ENCODE results near the gene LAGE3.

LAGE3 gene

GRCh38 chrX:154470914-154471568 is 8.0 kb downstream of the LAGE3 start:
- Histone ChIP-seq H3K4me3 (ENCODE audit: low read length) (no peak overlapping the region), H3K27me3 (replicated peaks; ENCODE audit: control insufficient read depth, insufficient read depth, low read length) (peaks cover 4% of the 10 kb centered on the region), H3K9ac (ENCODE audit: low read length) (no peak overlapping the region), H3K9me3 (ENCODE audit: control insufficient read depth, low read length) (no peaks in the 10 kb centered on the region), H3K36me3 (ENCODE audit: control insufficient read depth, insufficient read depth, low read length, severe bottlenecking) (peaks cover 48% of the 10 kb centered on the region), H3K4me1 (ENCODE audit: control insufficient read depth, insufficient read depth, low read length) (no peaks in the 10 kb centered on the region)
- DNase-seq (ENCODE audit: low read depth): no peak

- peaks cover 53% of the 10 kb centered on the region for H3K36me3 ChIP-seq (ENCODE audit: control insufficient read depth, insufficient read depth, low read length, severe bottlenecking)
- no peak overlapping the region for H3K9ac ChIP-seq (ENCODE audit: low read length)
- DNase-seq (ENCODE audit: low read depth): no peak
Observed at GRCh38 chrX:154470434-154470833, 8.6 kb downstream of the LAGE3 start.

GRCh38 chrX:154469880-154470279 is 9.2 kb downstream of the LAGE3 start:
- Histone ChIP-seq H3K4me1 (ENCODE audit: control insufficient read depth, insufficient read depth, low read length) (no peaks in the 10 kb centered on the region), H3K9me3 (ENCODE audit: control insufficient read depth, low read length) (no peaks in the 10 kb centered on the region), H3K9ac (ENCODE audit: low read length) (no peak overlapping the region), H3K27me3 (replicated peaks; ENCODE audit: control insufficient read depth, insufficient read depth, low read length) (peaks cover 4% of the 10 kb centered on the region), H3K4me3 (ENCODE audit: low read length) (no peak overlapping the region), H3K36me3 (ENCODE audit: control insufficient read depth, insufficient read depth, low read length, severe bottlenecking) (peaks cover 57% of the 10 kb centered on the region)
- DNase-seq (ENCODE audit: low read depth): no peak

More at GRCh38 chrX:154470434-154470833, 8.6 kb downstream of the LAGE3 start:
- H3K4me3 ChIP-seq (ENCODE audit: low read length): no peak overlapping the region
- H3K9me3 ChIP-seq (ENCODE audit: control insufficient read depth, low read length): no peaks in the 10 kb centered on the region
- H3K27me3 ChIP-seq (replicated peaks; ENCODE audit: control insufficient read depth, insufficient read depth, low read length): peaks cover 4% of the 10 kb centered on the region
- no peaks in the 10 kb centered on the region for H3K4me1 ChIP-seq (ENCODE audit: control insufficient read depth, insufficient read depth, low read length)

- Histone ChIP-seq H3K27me3 (replicated peaks; ENCODE audit: control insufficient read depth, insufficient read depth, low read length) (peaks cover 4% of the 10 kb centered on the region), H3K4me3 (ENCODE audit: low read length) (no peak overlapping the region), H3K36me3 (ENCODE audit: control insufficient read depth, insufficient read depth, low read length, severe bottlenecking) (peaks cover 62% of the 10 kb centered on the region), H3K9ac (ENCODE audit: low read length) (no peak overlapping the region), H3K9me3 (ENCODE audit: control insufficient read depth, low read length) (no peaks in the 10 kb centered on the region), H3K4me1 (ENCODE audit: control insufficient read depth, insufficient read depth, low read length) (no peaks in the 10 kb centered on the region)
- DNase-seq (ENCODE audit: low read depth): no peak
Observed at GRCh38 chrX:154469114-154469513, 10.0 kb downstream of the LAGE3 start.

GRCh38 chrX:154468217-154468616 is 10.9 kb downstream of the LAGE3 start:
- Histone ChIP-seq H3K27me3 (replicated peaks; ENCODE audit: control insufficient read depth, insufficient read depth, low read length) (no peaks in the 10 kb centered on the region), H3K9me3 (ENCODE audit: control insufficient read depth, low read length) (no peaks in the 10 kb centered on the region), H3K4me1 (ENCODE audit: control insufficient read depth, insufficient read depth, low read length) (no peaks in the 10 kb centered on the region), H3K36me3 (ENCODE audit: control insufficient read depth, insufficient read depth, low read length, severe bottlenecking) (peaks cover 68% of the 10 kb centered on the region), H3K9ac (ENCODE audit: low read length) (no peak overlapping the region), H3K4me3 (ENCODE audit: low read length) (no peak overlapping the region)
- DNase-seq (ENCODE audit: low read depth): no peak

GRCh38 chrX:154467556-154467955 is 11.5 kb downstream of the LAGE3 start:
- DNase-seq (ENCODE audit: low read depth): no peak
- Histone ChIP-seq H3K36me3 (ENCODE audit: control insufficient read depth, insufficient read depth, low read length, severe bottlenecking) (peaks cover 74% of the 10 kb centered on the region), H3K9ac (ENCODE audit: low read length) (no peak overlapping the region), H3K4me1 (ENCODE audit: control insufficient read depth, insufficient read depth, low read length) (no peaks in the 10 kb centered on the region), H3K4me3 (ENCODE audit: low read length) (no peak overlapping the region), H3K9me3 (ENCODE audit: control insufficient read depth, low read length) (no peaks in the 10 kb centered on the region), H3K27me3 (replicated peaks; ENCODE audit: control insufficient read depth, insufficient read depth, low read length) (no peaks in the 10 kb centered on the region)

GRCh38 chrX:154466907-154467306 is 12.2 kb downstream of the LAGE3 start:
- no peak overlapping the region for H3K4me3 ChIP-seq (ENCODE audit: low read length)
- H3K36me3 ChIP-seq (ENCODE audit: control insufficient read depth, insufficient read depth, low read length, severe bottlenecking): peaks cover 80% of the 10 kb centered on the region
- H3K27me3 ChIP-seq (replicated peaks; ENCODE audit: control insufficient read depth, insufficient read depth, low read length): no peaks in the 10 kb centered on the region
- H3K9ac ChIP-seq (ENCODE audit: low read length): no peak overlapping the region
- no peaks in the 10 kb centered on the region for H3K9me3 ChIP-seq (ENCODE audit: control insufficient read depth, low read length)
- no peak for DNase-seq (ENCODE audit: low read depth)
- H3K4me1 ChIP-seq (ENCODE audit: control insufficient read depth, insufficient read depth, low read length): no peaks in the 10 kb centered on the region

GRCh38 chrX:154466036-154466435 is 13.0 kb downstream of the LAGE3 start:
- Histone ChIP-seq H3K36me3 (ENCODE audit: control insufficient read depth, insufficient read depth, low read length, severe bottlenecking) (peaks cover 80% of the 10 kb centered on the region), H3K9ac (ENCODE audit: low read length) (no peak overlapping the region), H3K4me3 (ENCODE audit: low read length) (no peak overlapping the region), H3K9me3 (ENCODE audit: control insufficient read depth, low read length) (no peaks in the 10 kb centered on the region), H3K4me1 (ENCODE audit: control insufficient read depth, insufficient read depth, low read length) (no peaks in the 10 kb centered on the region), H3K27me3 (replicated peaks; ENCODE audit: control insufficient read depth, insufficient read depth, low read length) (no peaks in the 10 kb centered on the region)
- DNase-seq (ENCODE audit: low read depth): no peak

DNA sequence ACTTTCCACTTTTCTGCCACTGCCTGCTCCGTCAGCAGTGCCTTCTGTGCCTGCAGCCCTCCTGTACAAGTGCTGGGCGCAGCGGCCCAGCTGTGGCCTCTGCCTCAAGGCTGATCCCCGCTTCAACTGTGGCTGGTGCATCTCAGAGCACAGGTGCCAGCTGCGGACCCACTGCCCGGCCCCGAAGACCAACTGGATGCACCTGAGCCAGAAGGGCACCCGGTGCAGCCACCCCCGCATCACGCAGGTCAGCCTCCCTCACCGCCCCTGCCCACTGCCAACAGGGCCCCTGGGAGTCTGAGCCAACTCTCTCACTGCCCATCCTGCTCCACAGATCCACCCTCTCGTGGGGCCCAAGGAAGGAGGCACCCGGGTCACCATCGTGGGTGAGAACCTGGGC is 13.5 kb downstream of the LAGE3 start:
- no peak overlapping the region for H3K4me3 ChIP-seq (ENCODE audit: low read length)
- H3K4me1 ChIP-seq (ENCODE audit: control insufficient read depth, insufficient read depth, low read length): no peaks in the 10 kb centered on the region
- no peak overlapping the region for H3K9ac ChIP-seq (ENCODE audit: low read length)
- no peak for DNase-seq (ENCODE audit: low read depth)
- H3K27me3 ChIP-seq (replicated peaks; ENCODE audit: control insufficient read depth, insufficient read depth, low read length): no peaks in the 10 kb centered on the region
- no peaks in the 10 kb centered on the region for H3K9me3 ChIP-seq (ENCODE audit: control insufficient read depth, low read length)
- peaks cover 76% of the 10 kb centered on the region for H3K36me3 ChIP-seq (ENCODE audit: control insufficient read depth, insufficient read depth, low read length, severe bottlenecking)

DNA sequence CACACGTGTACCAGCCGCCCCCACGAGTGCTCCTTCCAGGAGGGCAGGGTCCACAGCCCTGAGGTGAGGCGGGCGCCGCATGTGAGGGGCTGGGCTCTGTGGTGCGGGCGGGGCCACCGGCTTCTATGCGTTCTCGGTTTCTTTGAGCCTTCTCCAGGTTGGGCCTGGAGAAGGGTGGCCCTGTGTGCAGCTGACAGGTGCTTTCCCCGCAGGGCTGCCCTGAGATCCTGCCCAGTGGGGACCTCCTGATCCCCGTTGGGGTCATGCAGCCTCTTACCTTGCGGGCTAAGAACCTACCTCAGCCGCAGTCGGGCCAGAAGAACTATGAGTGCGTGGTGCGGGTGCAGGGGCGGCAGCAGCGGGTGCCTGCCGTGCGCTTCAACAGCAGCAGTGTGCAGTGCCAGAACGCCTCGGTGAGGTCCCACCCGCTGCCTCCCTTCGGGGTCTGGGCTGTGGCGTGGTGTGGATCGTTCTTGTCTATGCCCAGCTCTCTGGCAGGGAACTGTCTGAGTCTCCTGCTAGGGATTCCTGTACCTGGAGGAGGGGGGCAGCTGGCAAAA is 14.2 kb downstream of the LAGE3 start:
- no peak for DNase-seq (ENCODE audit: low read depth)
- H3K36me3 ChIP-seq (ENCODE audit: control insufficient read depth, insufficient read depth, low read length, severe bottlenecking): peaks cover 69% of the 10 kb centered on the region
- H3K9me3 ChIP-seq (ENCODE audit: control insufficient read depth, low read length): no peaks in the 10 kb centered on the region

GRCh38 chrX:154463611-154464220 is 15.4 kb downstream of the LAGE3 start:
- Histone ChIP-seq H3K36me3 (ENCODE audit: control insufficient read depth, insufficient read depth, low read length, severe bottlenecking) (peaks cover 57% of the 10 kb centered on the region), H3K27me3 (replicated peaks; ENCODE audit: control insufficient read depth, insufficient read depth, low read length) (no peaks in the 10 kb centered on the region), H3K9ac (ENCODE audit: low read length) (no peak overlapping the region), H3K4me3 (ENCODE audit: low read length) (no peak overlapping the region), H3K4me1 (ENCODE audit: control insufficient read depth, insufficient read depth, low read length) (no peaks in the 10 kb centered on the region), H3K9me3 (ENCODE audit: control insufficient read depth, low read length) (no peaks in the 10 kb centered on the region)
- no peak for DNase-seq (ENCODE audit: low read depth)

More for the DNA sequence above, 14.2 kb downstream of the LAGE3 start:
- Histone ChIP-seq H3K27me3 (replicated peaks; ENCODE audit: control insufficient read depth, insufficient read depth, low read length) (no peaks in the 10 kb centered on the region), H3K9ac (ENCODE audit: low read length) (no peak overlapping the region), H3K4me1 (ENCODE audit: control insufficient read depth, insufficient read depth, low read length) (no peaks in the 10 kb centered on the region), H3K4me3 (ENCODE audit: low read length) (no peak overlapping the region)

All from adipocyte (in vitro differentiated cells).